Colonic mucosa (tissue), 4 donors: ENCODE measurements around the gene ETV2. TPM values are rescaled to one million over a fixed set of nuclear protein-coding genes. Genes with fewer than 3 reads are reported as not detected.

Experiments
- DNase-seq: peaks from one replicate; pipeline ENCODE4 v3.0.0-alpha.2; 2020
- H3K27ac ChIP-seq: fragments of 200-600 bp; one replicate; pipeline ENCODE4 v1.8.0; 2021
- H3K27me3 ChIP-seq: fragments of 200-600 bp; one replicate; pipeline ENCODE4 v1.8.0; 2021
- H3K36me3 ChIP-seq: fragments of 200-600 bp; one replicate; pipeline ENCODE4 v1.8.0; 2021
- H3K4me1 ChIP-seq: fragments of 200-600 bp; one replicate; pipeline ENCODE4 v1.8.0; 2021; ENCODE audit warnings: mild to moderate bottlenecking
- H3K4me3 ChIP-seq: fragments of 200-600 bp; one replicate; pipeline ENCODE4 v1.8.0; 2021
- H3K9ac ChIP-seq, 2 donors: one replicate each; pipeline ENCODE4 v1.7.0; 2013; ENCODE audit warnings: control low read depth in 2 of 2, low read depth in 2 of 2, low read length in 2 of 2
- H3K9me3 ChIP-seq: fragments of 200-600 bp; one replicate; pipeline ENCODE4 v1.8.0; 2021
- intact Hi-C: fragments of 100-400 bp; cut with DNase I; formaldehyde crosslinking; loops from one replicate; pipeline ENCODE4 v1.14.1; 2022
- total RNA-seq, 2 donors: library from RNA; stranded (reverse); fragmentation: NEBNext Ultra II Directional in 1 of 2; extraction: Animal tissue kit (Norgen Biotek cat#: 25700) in 1 of 2; gene quantifications; one replicate each; pipeline ENCODE4 v1.2.1, GENCODE V29; 2021
- TF ChIP-seq, protein P1 (sequence below): fragments of 200-600 bp; IDR thresholded peaks from one replicate; pipeline ENCODE4 v1.8.0; 2022; ENCODE audit warnings: antibody characterized with exemption, mild to moderate bottlenecking
- donor health status: healthy.
- donor health status: DM: no; HTN: no; CAD: no.
- donor health status: DM: no; HTN: no; CAD: no.

Gene ETV2
- total RNA-seq, 2 donors from 2014 or later, result 1.4 to 1.9 TPM

DNA sequence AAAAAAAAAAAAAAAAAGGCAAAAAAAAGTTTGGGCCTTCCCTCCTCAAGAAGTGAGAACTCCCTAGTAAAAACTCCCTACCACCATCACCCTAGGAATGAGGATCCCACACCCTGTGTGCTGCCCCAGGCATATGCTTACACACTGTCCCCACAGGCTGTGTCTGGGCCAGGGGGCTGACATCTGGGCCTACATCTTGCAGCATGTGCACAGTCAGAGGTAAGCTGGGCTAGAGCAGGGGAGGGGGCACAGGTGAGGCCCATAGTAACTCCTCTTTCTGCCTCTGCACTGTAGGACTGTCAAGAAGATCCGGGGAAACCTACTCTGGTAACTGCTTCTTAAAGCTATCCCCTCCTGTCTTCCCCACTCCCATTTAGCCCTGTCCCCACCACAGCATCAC lies 28.0 kb upstream of the ETV2 start:
- Histone ChIP-seq H3K4me3 (no peak overlapping the region), H3K27ac (no peak overlapping the region), H3K36me3 (no peaks in the 10 kb centered on the region), H3K27me3 (no peaks in the 10 kb centered on the region), H3K4me1 (peaks cover 4% of the 10 kb centered on the region), H3K9me3 (no peaks in the 10 kb centered on the region), H3K9ac (no peak overlapping the region)
- intact Hi-C loops, result no loop called here
- DNase-seq, result no peak
- TF ChIP-seq, protein P1, sequence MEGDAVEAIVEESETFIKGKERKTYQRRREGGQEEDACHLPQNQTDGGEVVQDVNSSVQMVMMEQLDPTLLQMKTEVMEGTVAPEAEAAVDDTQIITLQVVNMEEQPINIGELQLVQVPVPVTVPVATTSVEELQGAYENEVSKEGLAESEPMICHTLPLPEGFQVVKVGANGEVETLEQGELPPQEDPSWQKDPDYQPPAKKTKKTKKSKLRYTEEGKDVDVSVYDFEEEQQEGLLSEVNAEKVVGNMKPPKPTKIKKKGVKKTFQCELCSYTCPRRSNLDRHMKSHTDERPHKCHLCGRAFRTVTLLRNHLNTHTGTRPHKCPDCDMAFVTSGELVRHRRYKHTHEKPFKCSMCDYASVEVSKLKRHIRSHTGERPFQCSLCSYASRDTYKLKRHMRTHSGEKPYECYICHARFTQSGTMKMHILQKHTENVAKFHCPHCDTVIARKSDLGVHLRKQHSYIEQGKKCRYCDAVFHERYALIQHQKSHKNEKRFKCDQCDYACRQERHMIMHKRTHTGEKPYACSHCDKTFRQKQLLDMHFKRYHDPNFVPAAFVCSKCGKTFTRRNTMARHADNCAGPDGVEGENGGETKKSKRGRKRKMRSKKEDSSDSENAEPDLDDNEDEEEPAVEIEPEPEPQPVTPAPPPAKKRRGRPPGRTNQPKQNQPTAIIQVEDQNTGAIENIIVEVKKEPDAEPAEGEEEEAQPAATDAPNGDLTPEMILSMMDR, result no peak

GRCh38 chr19:35615036-35615435 lies 26.5 kb upstream of the ETV2 start:
- no peak for DNase-seq
- Histone ChIP-seq H3K4me3 (no peak overlapping the region), H3K4me1 (peaks cover 4% of the 10 kb centered on the region), H3K9ac (no peak overlapping the region), H3K9me3 (no peaks in the 10 kb centered on the region), H3K36me3 (no peaks in the 10 kb centered on the region), H3K27ac (no peak overlapping the region), H3K27me3 (no peaks in the 10 kb centered on the region)
- intact Hi-C loops, result no loop called here
- TF ChIP-seq, protein P1, result no peak

DNA sequence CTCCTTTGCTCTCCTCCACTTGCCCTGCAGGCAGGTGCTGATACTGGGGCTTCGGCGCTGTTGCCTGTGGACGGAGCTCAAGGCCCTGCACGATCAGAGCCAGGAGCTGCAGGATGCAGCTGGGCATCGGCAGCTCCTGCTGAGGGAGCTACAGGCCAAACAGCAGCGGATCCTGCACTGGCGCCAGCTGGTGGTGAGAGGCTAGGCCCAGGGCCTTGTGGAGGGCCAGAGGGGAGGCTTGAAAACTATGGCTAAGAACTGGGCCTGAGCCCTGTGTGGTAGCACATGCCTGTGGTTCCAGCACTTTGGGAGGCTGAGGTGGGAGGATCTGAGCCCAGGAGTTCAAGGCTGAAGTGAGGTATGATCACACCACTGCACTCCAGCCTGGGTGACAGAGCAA lies 22.7 kb upstream of the ETV2 start:
- DNase-seq, result no peak
- intact Hi-C loops, result no loop called here
- no peaks in the 10 kb centered on the region for H3K4me1 ChIP-seq
- no peak overlapping the region for H3K9ac ChIP-seq
- TF ChIP-seq, protein P1, result no peak
- no peaks in the 10 kb centered on the region for H3K36me3 ChIP-seq
- H3K9me3 ChIP-seq, result no peaks in the 10 kb centered on the region
- no peak overlapping the region for H3K27ac ChIP-seq
- no peak overlapping the region for H3K4me3 ChIP-seq
- no peaks in the 10 kb centered on the region for H3K27me3 ChIP-seq

DNA sequence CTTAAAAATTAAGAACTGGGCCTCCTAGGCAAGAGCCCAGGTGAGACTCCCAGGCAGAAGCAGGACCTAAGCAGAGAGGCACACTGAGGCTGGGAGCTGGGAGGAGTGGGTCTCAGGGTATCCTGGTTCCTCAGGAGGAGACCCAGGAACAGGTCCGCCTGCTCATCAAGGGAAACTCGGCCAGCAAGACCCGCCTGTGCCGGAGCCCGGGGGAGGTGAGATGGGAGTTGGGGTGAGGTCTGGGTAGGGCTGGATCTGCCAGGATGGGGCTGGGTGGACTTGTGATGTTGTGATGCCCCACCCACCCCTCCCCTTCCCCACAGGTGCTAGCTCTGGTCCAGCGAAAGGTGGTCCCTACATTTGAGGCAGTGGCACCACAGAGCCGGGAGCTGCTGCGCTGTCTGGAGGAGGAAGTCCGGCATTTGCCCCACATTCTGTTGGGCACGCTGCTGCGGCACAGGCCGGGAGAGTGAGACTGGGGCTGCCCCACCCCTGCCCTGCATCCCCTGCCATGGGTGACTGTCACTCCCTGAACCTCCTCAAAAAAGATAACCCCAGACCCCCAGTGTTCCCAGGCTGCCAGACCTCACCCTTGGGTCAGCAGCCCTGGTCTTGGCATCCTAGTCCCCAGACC lies 22.1 kb upstream of the ETV2 start:
- no peak overlapping the region for H3K4me3 ChIP-seq
- H3K9ac ChIP-seq, result no peak overlapping the region
- DNase-seq, result no peak
- no peaks in the 10 kb centered on the region for H3K36me3 ChIP-seq
- no peaks in the 10 kb centered on the region for H3K27me3 ChIP-seq
- H3K4me1 ChIP-seq, result no peaks in the 10 kb centered on the region
- no peaks in the 10 kb centered on the region for H3K9me3 ChIP-seq
- intact Hi-C loops, result no loop called here
- TF ChIP-seq, protein P1, result no peak
- H3K27ac ChIP-seq, result no peak overlapping the region

DNA sequence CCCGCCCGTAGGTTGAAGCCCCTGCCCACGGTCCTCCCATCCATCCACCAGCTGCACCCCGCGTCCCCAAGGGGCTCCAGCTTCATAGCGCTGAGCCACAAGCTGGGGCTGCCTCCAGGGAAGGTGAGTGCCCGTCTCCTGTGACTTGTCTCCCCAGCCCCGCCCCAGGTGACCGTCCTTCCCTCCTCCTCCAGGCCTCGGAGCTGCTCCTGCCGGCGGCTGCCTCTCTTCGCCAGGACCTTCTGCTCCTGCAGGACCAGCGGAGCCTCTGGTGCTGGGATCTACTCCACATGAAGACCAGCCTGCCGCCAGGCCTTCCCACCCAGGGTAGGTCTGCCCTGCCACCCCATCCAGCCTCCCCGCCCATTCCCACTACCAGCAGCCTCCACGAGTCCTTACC lies 21.5 kb upstream of the ETV2 start:
- H3K27me3 ChIP-seq, result no peaks in the 10 kb centered on the region
- H3K4me1 ChIP-seq, result no peaks in the 10 kb centered on the region
- no peak for DNase-seq
- H3K36me3 ChIP-seq, result no peaks in the 10 kb centered on the region
- no peaks in the 10 kb centered on the region for H3K9me3 ChIP-seq
- H3K4me3 ChIP-seq, result no peak overlapping the region
- no peak overlapping the region for H3K27ac ChIP-seq
- intact Hi-C loops, result no loop called here
- no peak overlapping the region for H3K9ac ChIP-seq
- TF ChIP-seq, protein P1, result no peak
